Fibroblast of skin of back (primary cell): ENCODE data around the gene EPB41L2. TPM values are rescaled to one million over a fixed set of nuclear protein-coding genes. Genes with fewer than 3 reads are reported as not detected.
"Not testable (repeated sequence)": the region's sequence is repeated elsewhere in the genome, so short reads cannot be mapped to it uniquely, and the experiment has no call there.

Experiments
- DNase-seq: peaks from one replicate; pipeline ENCODE4 v3.0.0-alpha.2; 2013
- polyA plus RNA-seq, 2 experiments: library from polyadenylated mRNA; unstranded; fragments of 120-200 nt; gene quantifications; one replicate each; pipeline ENCODE4 v1.2.1, GENCODE V29; 2013; ENCODE audit not compliant: insufficient read length in 2 of 2

The EPB41L2 gene
- polyA plus RNA-seq (2013, experiment 1 of 2; ENCODE audit: insufficient read length) = 67.5 TPM
- polyA plus RNA-seq (2013, experiment 2 of 2; ENCODE audit: insufficient read length) = 38.1 TPM

DNA sequence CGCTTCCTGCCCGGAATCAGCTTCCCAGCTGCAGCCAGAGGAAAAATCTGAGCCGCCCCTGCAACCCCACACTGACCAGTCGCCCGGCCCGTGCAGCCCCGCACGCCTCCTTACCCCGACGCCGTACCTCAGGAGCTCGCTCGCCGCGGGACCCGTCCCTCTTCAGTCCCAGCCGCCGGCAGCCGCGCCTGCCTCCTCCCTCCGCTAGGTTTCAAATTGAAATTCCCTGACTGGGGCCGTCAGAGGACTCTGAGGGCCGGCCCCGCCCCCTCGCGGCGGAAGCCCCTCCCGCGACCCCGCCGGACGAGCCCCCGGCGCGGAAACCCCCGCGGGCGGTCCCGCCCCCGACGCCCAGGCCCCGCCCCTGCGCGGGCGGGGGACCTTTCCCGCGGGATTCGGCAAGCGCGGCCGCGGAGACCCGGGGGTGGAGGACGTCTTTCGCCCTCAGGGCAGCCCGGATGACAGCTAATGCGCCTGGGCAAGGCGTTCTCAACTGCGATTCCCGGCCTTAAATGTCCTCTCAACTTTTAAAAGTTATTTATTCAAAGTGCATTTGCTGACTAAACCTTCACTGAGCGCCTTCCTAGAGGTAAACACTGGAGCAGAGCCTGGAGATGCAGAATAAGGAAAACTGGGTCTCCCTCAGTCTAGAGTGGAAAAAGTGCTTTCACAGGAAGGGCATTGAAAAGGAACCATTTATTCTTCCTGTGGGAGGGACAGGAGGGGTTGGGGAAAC lies at the start of gene EPB41L2:
EPB41L2 (minus strand) TSS at position 218 of the 736 bp plus-strand sequence. CDS start 106,760 bp downstream, outside the sequence.
- DNase-seq = peak; percentile 89

GRCh38 chr6:131112249-131112648 lies 49.2 kb upstream of the EPB41L2 start:
- DNase-seq = no peak

DNA sequence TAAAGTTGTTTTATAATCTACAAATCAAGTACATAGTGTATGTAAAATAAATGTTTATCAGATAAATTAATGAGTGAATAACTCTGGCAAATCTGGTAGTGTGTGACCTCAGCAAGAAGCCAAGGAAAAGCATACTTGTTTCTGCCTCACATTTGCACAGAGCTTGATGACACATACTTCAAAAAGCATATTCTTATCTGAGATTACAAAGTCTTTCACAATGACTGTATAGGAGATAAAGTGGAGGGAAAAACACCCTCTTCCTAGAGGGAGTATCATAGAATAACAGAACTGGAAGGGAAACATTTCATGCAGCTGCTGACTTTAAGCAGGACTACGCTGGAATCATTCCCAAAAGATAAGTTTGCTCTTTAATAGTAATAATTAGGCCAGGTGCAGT lies 44.1 kb upstream of the EPB41L2 start:
- peak; percentile 80 for DNase-seq

DNA sequence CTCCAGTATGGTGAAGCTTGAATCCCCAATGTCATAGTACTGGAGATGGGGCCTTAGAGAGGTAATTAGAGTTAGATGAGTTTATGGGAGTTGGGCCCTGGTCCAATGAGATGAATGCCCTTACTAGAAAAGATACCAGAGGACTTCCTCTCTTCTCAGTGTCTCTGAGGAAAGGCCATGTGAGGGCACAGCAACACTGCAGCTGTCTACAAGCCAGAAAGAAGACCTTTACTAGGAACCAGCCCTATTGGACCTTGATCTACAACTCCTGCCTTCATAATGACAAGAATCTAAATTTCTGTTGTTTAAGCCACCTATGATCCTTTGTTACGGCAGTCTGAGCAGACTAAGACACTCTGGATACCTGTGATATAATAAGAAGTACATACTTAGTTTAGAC lies 40.9 kb upstream of the EPB41L2 start:
- DNase-seq = no peak

- DNase-seq = peak; percentile 84
These were observed 40.3 kb upstream of the EPB41L2 start for GRCh38 chr6:131103296-131103695.

- peak; percentile 33 for DNase-seq
These were observed 39.1 kb upstream of the EPB41L2 start for GRCh38 chr6:131101911-131102680.

GRCh38 chr6:131096786-131097185 lies 33.7 kb upstream of the EPB41L2 start:
- DNase-seq = no peak

- no peak for DNase-seq
These were observed 30.3 kb upstream of the EPB41L2 start for GRCh38 chr6:131093334-131093733.

DNA sequence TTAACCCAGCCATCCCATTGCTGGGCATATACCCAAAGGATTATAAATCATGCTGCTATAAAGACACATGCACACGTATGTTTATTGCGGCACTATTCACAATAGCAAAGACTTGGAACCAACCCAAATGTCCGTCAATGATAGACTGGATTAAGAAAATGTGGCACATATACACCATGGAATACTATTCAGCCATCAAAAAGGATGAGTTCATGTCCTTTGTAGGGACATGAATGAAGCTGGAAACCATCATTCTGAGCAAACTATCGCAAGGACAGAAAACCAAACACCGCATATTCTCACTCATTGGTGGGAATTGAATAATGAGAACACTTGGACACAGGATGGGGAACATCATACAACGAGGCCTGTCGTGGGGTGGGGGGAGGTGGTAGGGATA lies 28.9 kb upstream of the EPB41L2 start:
- DNase-seq = not testable (repeated sequence)

DNA sequence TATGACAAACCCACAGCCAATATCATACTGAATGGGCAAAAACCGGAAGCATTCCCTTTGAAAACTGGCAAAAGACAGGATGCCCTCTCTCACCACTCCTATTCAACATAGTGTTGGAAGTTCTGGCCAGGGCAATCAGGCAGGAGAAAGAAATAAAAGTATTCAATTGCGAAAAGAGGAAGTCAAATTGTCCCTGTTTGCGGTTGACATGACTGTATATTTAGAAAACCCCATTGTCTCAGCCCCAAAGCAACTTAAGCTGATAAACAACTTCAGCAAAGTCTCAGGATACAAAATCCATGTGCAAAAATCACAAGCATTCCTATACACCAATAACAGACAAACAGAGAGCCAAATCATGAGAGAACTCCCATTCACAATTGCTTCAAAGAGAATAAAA lies 27.3 kb upstream of the EPB41L2 start:
- DNase-seq = not testable (repeated sequence)

DNA sequence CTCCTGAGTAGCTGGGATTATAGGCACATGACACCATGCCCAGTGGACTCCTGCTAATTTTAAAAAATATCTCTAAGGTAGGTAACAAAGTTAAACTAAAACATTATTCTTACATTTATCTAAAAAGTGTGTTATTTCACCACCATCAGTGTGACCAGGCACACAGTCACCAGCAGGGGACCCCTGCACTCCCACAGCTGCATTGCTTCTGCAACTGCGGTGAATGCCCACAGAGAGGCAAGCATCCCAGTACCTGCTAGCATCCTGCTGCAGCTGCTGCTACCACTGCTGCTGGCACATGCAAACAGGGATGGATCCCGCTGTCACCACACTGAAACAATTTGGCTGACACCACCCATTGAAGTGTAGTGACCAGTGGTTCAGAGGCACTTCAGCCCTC lies 21.9 kb upstream of the EPB41L2 start:
- DNase-seq = no peak

- peak; percentile 39 for DNase-seq
These were observed 20.6 kb upstream of the EPB41L2 start for GRCh38 chr6:131083687-131084086.

DNA sequence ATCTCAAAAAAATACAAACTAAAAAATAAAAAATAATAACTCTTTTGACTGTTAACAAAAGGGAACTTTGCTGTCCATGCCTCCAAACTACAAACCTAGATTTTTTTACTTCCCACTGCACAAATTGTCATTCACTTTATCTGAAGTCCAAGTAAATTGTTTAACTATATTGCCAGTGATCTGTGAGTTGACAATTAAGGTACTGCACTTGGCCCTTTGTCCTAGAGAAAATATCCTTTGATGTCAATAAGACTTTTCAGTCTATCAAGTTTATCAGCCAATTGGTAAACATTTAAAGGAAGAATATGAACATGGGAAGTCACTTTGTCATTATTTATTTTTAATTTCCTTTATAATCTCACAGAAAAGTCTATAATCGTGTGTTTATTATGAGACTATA lies 19.3 kb upstream of the EPB41L2 start:
- no peak for DNase-seq

GRCh38 chr6:131080084-131080483 lies 17.0 kb upstream of the EPB41L2 start:
- DNase-seq = no peak

DNA sequence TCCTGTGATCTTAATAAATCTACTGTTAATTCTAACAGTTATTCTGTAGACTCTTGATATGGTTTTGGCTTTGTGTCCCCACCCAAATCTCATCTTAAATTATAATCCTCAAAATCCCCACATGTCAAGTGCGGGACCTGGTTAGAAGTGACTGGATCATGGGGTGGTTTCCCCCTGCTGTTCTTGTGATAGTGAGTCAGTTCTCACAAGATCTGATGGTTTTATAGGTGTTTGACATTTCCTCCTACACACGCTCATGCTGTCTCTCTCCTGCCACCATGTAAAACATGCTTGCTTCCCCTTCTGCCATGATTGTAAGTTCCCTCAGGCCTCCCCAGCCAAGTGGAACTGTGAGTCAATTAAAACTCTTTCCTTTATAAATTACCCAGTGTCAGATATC lies 10.5 kb upstream of the EPB41L2 start:
- DNase-seq = no peak

DNA sequence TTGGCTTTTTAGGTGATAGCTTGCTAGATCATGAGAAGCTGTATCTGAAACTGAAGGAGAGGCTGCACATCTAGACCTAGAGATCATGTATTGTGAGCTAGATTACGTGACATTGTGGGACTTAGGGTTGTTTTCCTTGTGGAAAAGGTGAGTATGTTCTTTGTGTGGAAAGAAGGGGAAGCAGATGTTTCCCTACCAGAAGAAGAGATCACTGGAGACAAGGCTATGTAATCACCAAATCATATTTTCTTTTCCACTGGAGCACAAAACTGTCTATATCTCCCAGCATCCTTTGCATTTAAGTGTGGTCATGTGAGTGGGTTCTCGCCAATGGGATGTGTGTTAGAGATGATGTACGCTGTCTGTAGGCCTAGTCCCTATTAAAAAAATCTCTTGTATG lies 7.0 kb upstream of the EPB41L2 start:
- DNase-seq = no peak

GRCh38 chr6:131068165-131068564 lies 5.1 kb upstream of the EPB41L2 start:
- no peak for DNase-seq

GRCh38 chr6:131067521-131067920 lies 4.5 kb upstream of the EPB41L2 start:
- DNase-seq = peak; percentile 35

GRCh38 chr6:131065824-131066171 lies 2.8 kb upstream of the EPB41L2 start:
- DNase-seq = no peak

GRCh38 chr6:131065112-131065823 lies 2.2 kb upstream of the EPB41L2 start:
- no peak for DNase-seq

GRCh38 chr6:131063764-131064272 lies 773 bp upstream of the EPB41L2 start:
- no peak for DNase-seq

DNA sequence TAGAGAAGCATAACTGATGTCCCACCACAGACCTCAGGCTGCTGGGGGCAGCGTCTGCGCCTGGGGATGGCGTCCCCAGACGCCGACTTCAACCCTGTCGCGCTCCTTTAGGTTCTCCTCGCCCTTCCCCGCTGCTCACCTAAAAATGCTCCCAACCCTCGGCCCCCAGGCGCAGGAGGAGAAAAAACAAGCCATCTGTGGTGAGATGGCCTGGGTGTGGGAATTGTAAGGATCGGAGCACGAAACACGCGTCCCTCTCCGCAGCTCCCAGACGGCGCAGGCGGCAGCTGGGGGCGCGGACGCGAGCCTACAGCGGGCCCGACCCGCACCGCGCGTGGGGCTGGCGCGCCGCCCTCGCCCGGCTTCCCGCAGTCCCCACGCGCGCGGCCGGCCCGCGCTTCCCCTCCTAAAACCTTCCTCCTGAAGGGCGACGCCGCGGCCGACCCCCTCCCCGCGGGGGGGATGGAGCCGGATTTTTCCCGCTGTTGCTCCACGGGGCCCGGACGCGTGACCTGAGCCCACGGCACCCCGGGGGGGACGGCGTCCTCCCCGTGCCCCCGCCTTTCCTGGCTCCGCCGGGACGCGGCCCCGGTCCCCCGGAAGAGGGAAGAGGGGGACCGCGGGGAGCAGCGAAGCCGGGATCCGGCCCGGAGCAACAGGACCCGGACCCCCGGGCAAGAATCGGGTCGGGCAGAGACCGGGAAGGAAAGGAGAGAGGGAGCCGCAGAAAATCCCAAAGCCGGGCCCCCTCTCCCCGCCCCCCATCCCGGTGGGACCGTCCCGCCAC lies 611 bp downstream of the EPB41L2 start:
- DNase-seq = peak; percentile 27
